Transverse colon (tissue), 4 donors: ENCODE data around the gene DDX27.

Experiments used
- POLR2A ChIP-seq: fragments of 450-650 bp; IDR thresholded peaks from one replicate; pipeline ENCODE4 v1.6.1; 2016; ENCODE audit warnings: antibody characterized with exemption, mild to moderate bottlenecking, moderate library complexity
- POLR2AphosphoS5 ChIP-seq, 3 donors: sonication (generic); formaldehyde crosslinking; IDR thresholded peaks; one replicate each; pipeline ENCODE4 v1.6.1; 2016; ENCODE audit warnings: antibody characterized with exemption in 3 of 3
- TF ChIP-seq, protein P1 (sequence below), 5 experiments: fragments of 200-600 bp in 3 of 5; fragments of 450-650 bp in 2 of 5; sonication (generic) in 3 of 5; IDR thresholded peaks; 1 replicate in 2 of 5; 2 replicates in 3 of 5; pipeline ENCODE4 v1.5.1; 2016 to 2017; ENCODE audit warnings: antibody characterized with exemption in 5 of 5, inconsistent platforms in 3 of 5, mild to moderate bottlenecking in 2 of 5, moderate library complexity in 1 of 5

- TF ChIP-seq, protein P1, sequence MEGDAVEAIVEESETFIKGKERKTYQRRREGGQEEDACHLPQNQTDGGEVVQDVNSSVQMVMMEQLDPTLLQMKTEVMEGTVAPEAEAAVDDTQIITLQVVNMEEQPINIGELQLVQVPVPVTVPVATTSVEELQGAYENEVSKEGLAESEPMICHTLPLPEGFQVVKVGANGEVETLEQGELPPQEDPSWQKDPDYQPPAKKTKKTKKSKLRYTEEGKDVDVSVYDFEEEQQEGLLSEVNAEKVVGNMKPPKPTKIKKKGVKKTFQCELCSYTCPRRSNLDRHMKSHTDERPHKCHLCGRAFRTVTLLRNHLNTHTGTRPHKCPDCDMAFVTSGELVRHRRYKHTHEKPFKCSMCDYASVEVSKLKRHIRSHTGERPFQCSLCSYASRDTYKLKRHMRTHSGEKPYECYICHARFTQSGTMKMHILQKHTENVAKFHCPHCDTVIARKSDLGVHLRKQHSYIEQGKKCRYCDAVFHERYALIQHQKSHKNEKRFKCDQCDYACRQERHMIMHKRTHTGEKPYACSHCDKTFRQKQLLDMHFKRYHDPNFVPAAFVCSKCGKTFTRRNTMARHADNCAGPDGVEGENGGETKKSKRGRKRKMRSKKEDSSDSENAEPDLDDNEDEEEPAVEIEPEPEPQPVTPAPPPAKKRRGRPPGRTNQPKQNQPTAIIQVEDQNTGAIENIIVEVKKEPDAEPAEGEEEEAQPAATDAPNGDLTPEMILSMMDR (IDR thresholded peaks at IDR 0.05) = no peak
- TF ChIP-seq POLR2AphosphoS5 (IDR thresholded peaks at IDR 0.05) (no peak), POLR2A (no peak)
These were observed 64.0 kb downstream of the DDX27 start for GRCh38 chr20:49283176-49283702.
